Ovary (tissue), 3 donors: Measurements from ENCODE around the gene TLCD3A.

Experiments used
- POLR2A ChIP-seq: fragments of 450-650 bp; IDR thresholded peaks from one replicate; pipeline ENCODE4 v1.6.1; 2017; ENCODE audit warnings: antibody characterized with exemption, mild to moderate bottlenecking, moderate library complexity
- TF ChIP-seq, protein P1 (sequence below), 3 donors: fragments of 450-650 bp in 2 of 3; fragments of 200-600 bp in 1 of 3; IDR thresholded peaks; one replicate each; pipeline versions ENCODE4 v1.5.1 to v1.8.0; 2016 to 2022; ENCODE audit warnings: antibody characterized with exemption in 3 of 3, mild to moderate bottlenecking in 1 of 3
- donor health status: DM: no; HTN: no; CAD: no.

DNA sequence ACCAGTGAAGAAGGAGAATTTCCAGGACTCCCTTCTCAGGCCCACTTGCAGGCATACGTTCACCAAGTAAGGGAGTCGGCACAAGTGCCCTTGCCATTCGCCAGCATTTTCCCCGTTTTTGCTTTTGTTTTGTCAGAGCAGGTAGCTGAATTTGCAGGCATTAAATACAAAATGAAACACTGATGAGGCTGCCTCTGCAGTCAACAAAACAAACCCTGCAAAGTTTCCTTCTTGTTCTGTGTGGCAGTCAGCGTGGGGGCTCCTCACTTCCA, 41.9 kb downstream of the TLCD3A start:
- TF ChIP-seq, protein P1, sequence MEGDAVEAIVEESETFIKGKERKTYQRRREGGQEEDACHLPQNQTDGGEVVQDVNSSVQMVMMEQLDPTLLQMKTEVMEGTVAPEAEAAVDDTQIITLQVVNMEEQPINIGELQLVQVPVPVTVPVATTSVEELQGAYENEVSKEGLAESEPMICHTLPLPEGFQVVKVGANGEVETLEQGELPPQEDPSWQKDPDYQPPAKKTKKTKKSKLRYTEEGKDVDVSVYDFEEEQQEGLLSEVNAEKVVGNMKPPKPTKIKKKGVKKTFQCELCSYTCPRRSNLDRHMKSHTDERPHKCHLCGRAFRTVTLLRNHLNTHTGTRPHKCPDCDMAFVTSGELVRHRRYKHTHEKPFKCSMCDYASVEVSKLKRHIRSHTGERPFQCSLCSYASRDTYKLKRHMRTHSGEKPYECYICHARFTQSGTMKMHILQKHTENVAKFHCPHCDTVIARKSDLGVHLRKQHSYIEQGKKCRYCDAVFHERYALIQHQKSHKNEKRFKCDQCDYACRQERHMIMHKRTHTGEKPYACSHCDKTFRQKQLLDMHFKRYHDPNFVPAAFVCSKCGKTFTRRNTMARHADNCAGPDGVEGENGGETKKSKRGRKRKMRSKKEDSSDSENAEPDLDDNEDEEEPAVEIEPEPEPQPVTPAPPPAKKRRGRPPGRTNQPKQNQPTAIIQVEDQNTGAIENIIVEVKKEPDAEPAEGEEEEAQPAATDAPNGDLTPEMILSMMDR (IDR thresholded peaks at IDR 0.05) = no peak
- no peak for TF ChIP-seq POLR2A
